Keratinocyte (primary cell): Measurements from ENCODE around the gene RRAD. TPM values are rescaled to one million over a fixed set of nuclear protein-coding genes. Genes with fewer than 3 reads are reported as not detected.
"Not testable (repeated sequence)": the region's sequence is repeated elsewhere in the genome, so short reads cannot be mapped to it uniquely, and the experiment has no call there.

Source experiments
- DNase-seq: peaks from one replicate; pipeline ENCODE4 v3.0.0-alpha.2; 2011; ENCODE audit warnings: low read depth, missing footprints, low spot score
- FAIRE-seq: peaks from 2 replicates; lab custom pipeline; 2011; peaks lifted over from hg19 to GRCh38; lab: Jason Lieb, UNC
- H2AFZ ChIP-seq: 2 replicates; pipeline ENCODE4 v1.6.0; 2012; ENCODE audit warnings: low read length, control low read depth, inconsistent platforms; ENCODE audit not compliant: control insufficient read depth
- H3K27ac ChIP-seq: 2 replicates; pipeline ENCODE4 v1.5.1; 2011; ENCODE audit warnings: low read length; ENCODE audit not compliant: control insufficient read depth, insufficient read depth
- H3K27me3 ChIP-seq: 3 replicates; pipeline ENCODE4 v1.6.0; 2011; ENCODE audit warnings: low read length; ENCODE audit not compliant: control insufficient read depth, insufficient read depth; ENCODE audit errors: extremely low read depth
- H3K36me3 ChIP-seq, 2 experiments: 2 replicates in 1 of 2; 3 replicates in 1 of 2; pipeline ENCODE4 v1.5.1; 2011; ENCODE audit warnings: low read length in 2 of 2, mild to moderate bottlenecking in 1 of 2; ENCODE audit not compliant: control insufficient read depth in 2 of 2, insufficient read depth in 2 of 2; ENCODE audit errors: extremely low read depth in 1 of 2
- H3K4me1 ChIP-seq: 3 replicates; pipeline ENCODE4 v1.5.1; 2011; ENCODE audit warnings: low read length; ENCODE audit not compliant: control insufficient read depth, insufficient read depth; ENCODE audit errors: extremely low read depth
- H3K4me2 ChIP-seq: 3 replicates; pipeline ENCODE4 v1.6.0; 2011; ENCODE audit warnings: low read depth, low read length; ENCODE audit not compliant: control insufficient read depth, insufficient read depth; ENCODE audit errors: extremely low read depth
- H3K4me3 ChIP-seq, 3 experiments: fragments of 200-600 bp in 1 of 3; sonication (generic) in 1 of 3; 2 replicates in 2 of 3; 3 replicates in 1 of 3; pipeline ENCODE4 v1.5.1; 2011 to 2016; ENCODE audit warnings: low read length in 3 of 3, mild to moderate bottlenecking in 3 of 3, control low read depth in 2 of 3, inconsistent platforms in 1 of 3, low read depth in 1 of 3, mixed read lengths in 1 of 3, mixed run types in 1 of 3, moderate library complexity in 1 of 3; ENCODE audit not compliant: control insufficient read depth in 2 of 3, insufficient read depth in 2 of 3; ENCODE audit errors: extremely low read depth in 1 of 3
- H3K79me2 ChIP-seq: 2 replicates; pipeline ENCODE4 v1.6.0; 2012; ENCODE audit warnings: low read length; ENCODE audit not compliant: control insufficient read depth, insufficient read depth
- H3K9ac ChIP-seq: 3 replicates; pipeline ENCODE4 v1.6.0; 2011; ENCODE audit warnings: low read length; ENCODE audit not compliant: control insufficient read depth, insufficient read depth; ENCODE audit errors: extremely low read depth
- H3K9me1 ChIP-seq: 3 replicates; pipeline ENCODE4 v1.6.0; 2011; ENCODE audit warnings: low read length; ENCODE audit not compliant: control insufficient read depth, insufficient read depth; ENCODE audit errors: extremely low read depth
- H3K9me3 ChIP-seq: 2 replicates; pipeline ENCODE4 v1.5.1; 2012; ENCODE audit warnings: low read depth, low read length; ENCODE audit not compliant: control insufficient read depth
- H4K20me1 ChIP-seq: 3 replicates; pipeline ENCODE4 v1.6.0; 2011; ENCODE audit warnings: low read length; ENCODE audit not compliant: control insufficient read depth, insufficient read depth; ENCODE audit errors: extremely low read depth
- EZH2 ChIP-seq: IDR thresholded peaks from one replicate; pipeline ENCODE4 v1.6.1; 2012; ENCODE audit warnings: inconsistent platforms, mild to moderate bottlenecking, low read length, moderate library complexity
- dilution Hi-C: fragments of 300-500 bp; cut with MboI; formaldehyde crosslinking; loops from one replicate; pipeline ENCODE4 v1.7.0; 2020; ENCODE audit warnings: low sequenced_read_pairs; ENCODE audit not compliant: extremely low pct_ligation_motif_present
- polyA plus RNA-seq, 5 experiments: library from polyadenylated mRNA; depleted of rRNA in 3 of 5; stranded (reverse) in 3 of 5; stranded (forward) in 1 of 5; unstranded in 1 of 5; fragments of >200 nt; gene quantifications; 1 replicate in 1 of 5; 2 replicates in 3 of 5; 3 replicates in 1 of 5; pipeline versions ENCODE4 v1.2.1 to v1.2.3, GENCODE V29; 2011 to 2012; ENCODE audit warnings: missing spikeins in 2 of 5, low read depth in 1 of 5, low replicate concordance in 1 of 5
- TF ChIP-seq, protein P1 (sequence below), 3 experiments: IDR thresholded peaks in 1 of 3; conservative IDR thresholded peaks in 1 of 3; optimal IDR thresholded peaks in 1 of 3; 2 replicates in 2 of 3; 3 replicates in 1 of 3; pipeline versions ENCODE3 to v1.5.1; 2011; ENCODE audit warnings: low read length in 3 of 3, mild to moderate bottlenecking in 3 of 3, moderate library complexity in 2 of 3, control low read depth in 1 of 3, inconsistent platforms in 1 of 3; ENCODE audit not compliant: insufficient read depth in 2 of 3; ENCODE audit errors: extremely low read depth in 1 of 3

The RRAD gene
- polyA plus RNA-seq, 1 donor (not counting 4 experiments of a cell fraction or from before 2014, with no cell fraction given): 2.7 TPM

- Histone ChIP-seq H3K4me2 (no peak overlapping the region), H3K9me3 (no peaks in the 10 kb centered on the region), H3K9ac (no peak overlapping the region), H3K4me3 (no peak overlapping the region), H4K20me1 (no peaks in the 10 kb centered on the region), H3K9me1 (no peaks in the 10 kb centered on the region), H3K79me2 (no peaks in the 10 kb centered on the region), H2AFZ (no peak overlapping the region), H3K27ac (no peak overlapping the region), H3K27me3 (no peaks in the 10 kb centered on the region), H3K36me3 (peaks cover 0 to 1% of the 10 kb centered on the region in 2 experiments), H3K4me1 (peaks cover 25% of the 10 kb centered on the region)
- dilution Hi-C loops: no loop called here
- DNase-seq (no peak), FAIRE-seq (no peak)
- no peak for TF ChIP-seq EZH2
- TF ChIP-seq, protein P1, sequence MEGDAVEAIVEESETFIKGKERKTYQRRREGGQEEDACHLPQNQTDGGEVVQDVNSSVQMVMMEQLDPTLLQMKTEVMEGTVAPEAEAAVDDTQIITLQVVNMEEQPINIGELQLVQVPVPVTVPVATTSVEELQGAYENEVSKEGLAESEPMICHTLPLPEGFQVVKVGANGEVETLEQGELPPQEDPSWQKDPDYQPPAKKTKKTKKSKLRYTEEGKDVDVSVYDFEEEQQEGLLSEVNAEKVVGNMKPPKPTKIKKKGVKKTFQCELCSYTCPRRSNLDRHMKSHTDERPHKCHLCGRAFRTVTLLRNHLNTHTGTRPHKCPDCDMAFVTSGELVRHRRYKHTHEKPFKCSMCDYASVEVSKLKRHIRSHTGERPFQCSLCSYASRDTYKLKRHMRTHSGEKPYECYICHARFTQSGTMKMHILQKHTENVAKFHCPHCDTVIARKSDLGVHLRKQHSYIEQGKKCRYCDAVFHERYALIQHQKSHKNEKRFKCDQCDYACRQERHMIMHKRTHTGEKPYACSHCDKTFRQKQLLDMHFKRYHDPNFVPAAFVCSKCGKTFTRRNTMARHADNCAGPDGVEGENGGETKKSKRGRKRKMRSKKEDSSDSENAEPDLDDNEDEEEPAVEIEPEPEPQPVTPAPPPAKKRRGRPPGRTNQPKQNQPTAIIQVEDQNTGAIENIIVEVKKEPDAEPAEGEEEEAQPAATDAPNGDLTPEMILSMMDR (optimal IDR thresholded peaks at IDR 0.05 in 1 of 3, IDR thresholded peaks at IDR 0.05 in 1 of 3, conservative IDR thresholded peaks at IDR 0.05 in 1 of 3; ENCODE audit: extremely low read depth in 1 of 3, insufficient read depth in 2 of 3, low read length in 3 of 3): no peak
These were observed 26.4 kb downstream of the RRAD start for GRCh38 chr16:66898933-66899309.

- dilution Hi-C loops: no loop called here
- H3K79me2 ChIP-seq: no peaks in the 10 kb centered on the region
- no peaks in the 10 kb centered on the region for H3K27me3 ChIP-seq
- no peak for DNase-seq
- no peak overlapping the region for H3K27ac ChIP-seq
- no peaks in the 10 kb centered on the region for H3K9me3 ChIP-seq
- H3K9ac ChIP-seq: no peak overlapping the region
- H3K4me3 ChIP-seq: no peak overlapping the region
- no peak overlapping the region for H2AFZ ChIP-seq
- TF ChIP-seq, protein P1 (optimal IDR thresholded peaks at IDR 0.05 in 1 of 3, IDR thresholded peaks at IDR 0.05 in 1 of 3, conservative IDR thresholded peaks at IDR 0.05 in 1 of 3; ENCODE audit: extremely low read depth in 1 of 3, insufficient read depth in 2 of 3, low read length in 3 of 3): no peak
- TF ChIP-seq EZH2: no peak
- no peak for FAIRE-seq
- H4K20me1 ChIP-seq: no peaks in the 10 kb centered on the region
- H3K4me1 ChIP-seq: peaks cover 25% of the 10 kb centered on the region
- peaks cover 0 to 1% of the 10 kb centered on the region in 2 experiments for H3K36me3 ChIP-seq
- H3K4me2 ChIP-seq: no peak overlapping the region
- H3K9me1 ChIP-seq: no peaks in the 10 kb centered on the region
These were observed 27.1 kb downstream of the RRAD start for GRCh38 chr16:66898207-66898606.

DNA sequence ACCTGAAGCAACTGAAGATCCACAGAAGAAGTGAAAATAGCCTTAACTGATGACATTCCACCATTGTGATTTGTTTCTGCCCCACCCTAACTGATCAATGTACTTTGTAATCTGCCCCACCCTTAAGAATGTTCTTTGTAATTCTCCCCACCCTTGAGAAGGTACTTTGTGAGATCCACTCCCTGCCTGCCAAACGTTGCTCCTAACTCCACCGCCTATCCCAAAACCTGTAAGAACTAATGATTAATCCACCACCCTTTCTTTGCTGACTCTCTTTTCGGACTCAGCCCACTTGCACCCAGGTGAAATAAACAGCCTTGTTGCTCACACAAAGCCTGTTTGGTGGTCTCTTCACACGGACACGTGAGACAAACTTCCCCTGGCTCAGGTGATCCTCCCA is 28.7 kb downstream of the RRAD start:
- H3K79me2 ChIP-seq, H2AFZ ChIP-seq, H3K9me1 ChIP-seq, dilution Hi-C loops, H3K4me2 ChIP-seq, FAIRE-seq, H4K20me1 ChIP-seq, H3K4me3 ChIP-seq, DNase-seq, H3K36me3 ChIP-seq, H3K27me3 ChIP-seq, H3K9me3 ChIP-seq: not testable (repeated sequence)
- peak overlapping the region; percentile 53 for H3K27ac ChIP-seq
- H3K4me1 ChIP-seq: peaks cover 25% of the 10 kb centered on the region
- peak overlapping the region; percentile 15 for H3K9ac ChIP-seq
